ENCODE measurements around the gene CDC42EP4.

The CDC42EP4 gene

GRCh38 chr17:73247726-73248125, 64.1 kb downstream of the CDC42EP4 start:
- Histone ChIP-seq H3K36me3 (ENCODE audit: insufficient read depth) (no peaks in the 10 kb centered on the region), H3K9ac (no peak overlapping the region), H3K27me3 (ENCODE audit: insufficient read depth, low read depth) (no peaks in the 10 kb centered on the region), H3K79me2 (ENCODE audit: insufficient read depth, low read depth) (no peaks in the 10 kb centered on the region), H4K20me1 (ENCODE audit: insufficient read depth) (no peaks in the 10 kb centered on the region), H3K4me3 (IDR thresholded peaks at IDR 0.05; ENCODE audit: insufficient read depth, low read depth, low read length) (no peak overlapping the region), H3K27ac (no peak overlapping the region), H3K4me2 (no peak overlapping the region), H2AFZ (ENCODE audit: low read depth) (no peak overlapping the region), H3K4me1 (ENCODE audit: low read depth, poor library complexity, severe bottlenecking) (no peaks in the 10 kb centered on the region)
- TF ChIP-seq, protein P1, sequence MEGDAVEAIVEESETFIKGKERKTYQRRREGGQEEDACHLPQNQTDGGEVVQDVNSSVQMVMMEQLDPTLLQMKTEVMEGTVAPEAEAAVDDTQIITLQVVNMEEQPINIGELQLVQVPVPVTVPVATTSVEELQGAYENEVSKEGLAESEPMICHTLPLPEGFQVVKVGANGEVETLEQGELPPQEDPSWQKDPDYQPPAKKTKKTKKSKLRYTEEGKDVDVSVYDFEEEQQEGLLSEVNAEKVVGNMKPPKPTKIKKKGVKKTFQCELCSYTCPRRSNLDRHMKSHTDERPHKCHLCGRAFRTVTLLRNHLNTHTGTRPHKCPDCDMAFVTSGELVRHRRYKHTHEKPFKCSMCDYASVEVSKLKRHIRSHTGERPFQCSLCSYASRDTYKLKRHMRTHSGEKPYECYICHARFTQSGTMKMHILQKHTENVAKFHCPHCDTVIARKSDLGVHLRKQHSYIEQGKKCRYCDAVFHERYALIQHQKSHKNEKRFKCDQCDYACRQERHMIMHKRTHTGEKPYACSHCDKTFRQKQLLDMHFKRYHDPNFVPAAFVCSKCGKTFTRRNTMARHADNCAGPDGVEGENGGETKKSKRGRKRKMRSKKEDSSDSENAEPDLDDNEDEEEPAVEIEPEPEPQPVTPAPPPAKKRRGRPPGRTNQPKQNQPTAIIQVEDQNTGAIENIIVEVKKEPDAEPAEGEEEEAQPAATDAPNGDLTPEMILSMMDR (conservative IDR thresholded peaks at IDR 0.05; ENCODE audit: low read depth, low read length), result no peak

DNA sequence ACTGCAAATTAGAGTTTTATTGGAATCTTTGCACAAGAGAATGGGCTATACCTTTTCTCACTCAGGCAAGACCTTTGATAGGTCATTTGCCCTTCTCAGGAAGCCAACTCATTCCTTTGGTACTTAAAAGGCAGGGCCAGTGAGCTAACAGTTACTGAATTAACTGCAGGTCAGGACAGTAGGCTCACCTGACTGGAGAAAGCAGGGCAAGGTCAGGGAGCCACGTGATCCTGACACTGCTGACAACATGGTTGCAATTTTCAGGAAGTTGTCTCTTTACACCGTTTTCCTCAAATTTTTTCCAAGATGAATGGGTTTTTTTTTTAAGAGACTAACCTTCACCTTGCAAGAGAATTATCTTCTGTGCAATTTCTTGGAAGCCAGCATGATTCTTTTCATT, 71.2 kb downstream of the CDC42EP4 start:
- Histone ChIP-seq H3K4me1 (ENCODE audit: low read depth, poor library complexity, severe bottlenecking) (peaks cover 4% of the 10 kb centered on the region), H3K9ac (no peak overlapping the region), H3K27ac (no peak overlapping the region), H3K36me3 (ENCODE audit: insufficient read depth) (no peaks in the 10 kb centered on the region), H3K4me2 (no peak overlapping the region), H3K4me3 (IDR thresholded peaks at IDR 0.05; ENCODE audit: insufficient read depth, low read depth, low read length) (no peak overlapping the region), H3K79me2 (ENCODE audit: insufficient read depth, low read depth) (no peaks in the 10 kb centered on the region), H2AFZ (ENCODE audit: low read depth) (no peak overlapping the region), H3K27me3 (ENCODE audit: insufficient read depth, low read depth) (no peaks in the 10 kb centered on the region), H4K20me1 (ENCODE audit: insufficient read depth) (no peaks in the 10 kb centered on the region)
- TF ChIP-seq, protein P1 (conservative IDR thresholded peaks at IDR 0.05; ENCODE audit: low read depth, low read length), result no peak

DNA sequence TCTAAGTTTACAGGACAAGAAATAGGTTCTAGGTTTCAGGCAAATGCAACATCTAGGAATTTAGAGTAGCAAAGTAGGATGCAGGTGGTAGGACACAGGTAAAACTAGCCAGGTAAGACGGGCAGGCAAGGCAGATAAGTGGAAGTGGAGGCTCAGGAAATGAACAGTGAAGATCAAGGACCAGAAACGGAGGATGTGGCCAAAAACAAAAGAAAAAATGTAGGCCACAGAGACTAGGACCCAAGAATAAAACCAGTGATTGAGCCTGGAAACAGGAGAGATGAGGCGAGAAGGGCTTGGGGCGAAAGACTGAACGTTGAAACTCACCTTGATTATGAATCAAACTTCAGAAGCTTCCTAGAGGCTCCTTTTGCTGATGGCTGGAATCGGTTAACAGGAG, 74.1 kb downstream of the CDC42EP4 start:
- no peak overlapping the region for H2AFZ ChIP-seq (ENCODE audit: low read depth)
- no peaks in the 10 kb centered on the region for H3K27me3 ChIP-seq (ENCODE audit: insufficient read depth, low read depth)
- H3K4me2 ChIP-seq, result no peak overlapping the region
- H3K4me1 ChIP-seq (ENCODE audit: low read depth, poor library complexity, severe bottlenecking), result peaks cover 11% of the 10 kb centered on the region
- H3K79me2 ChIP-seq (ENCODE audit: insufficient read depth, low read depth), result peaks cover 10% of the 10 kb centered on the region; the same call in 1 of the 2 replicates
- no peaks in the 10 kb centered on the region for H3K36me3 ChIP-seq (ENCODE audit: insufficient read depth)
- TF ChIP-seq, protein P1 (conservative IDR thresholded peaks at IDR 0.05; ENCODE audit: low read depth, low read length), result no peak
- H3K4me3 ChIP-seq (IDR thresholded peaks at IDR 0.05; ENCODE audit: insufficient read depth, low read depth, low read length), result no peak overlapping the region
- H4K20me1 ChIP-seq (ENCODE audit: insufficient read depth), result no peaks in the 10 kb centered on the region
- no peak overlapping the region for H3K27ac ChIP-seq
- H3K9ac ChIP-seq, result no peak overlapping the region

GRCh38 chr17:73234736-73235135, 77.1 kb downstream of the CDC42EP4 start:
- Histone ChIP-seq H3K4me2 (no peak overlapping the region), H3K4me3 (IDR thresholded peaks at IDR 0.05; ENCODE audit: insufficient read depth, low read depth, low read length) (no peak overlapping the region), H2AFZ (ENCODE audit: low read depth) (no peak overlapping the region), H3K36me3 (ENCODE audit: insufficient read depth) (no peaks in the 10 kb centered on the region), H3K9ac (no peak overlapping the region), H3K4me1 (ENCODE audit: low read depth, poor library complexity, severe bottlenecking) (peaks cover 22% of the 10 kb centered on the region), H3K27me3 (ENCODE audit: insufficient read depth, low read depth) (no peaks in the 10 kb centered on the region), H4K20me1 (ENCODE audit: insufficient read depth) (no peaks in the 10 kb centered on the region), H3K79me2 (ENCODE audit: insufficient read depth, low read depth) (peaks cover 34% of the 10 kb centered on the region), H3K27ac (no peak overlapping the region)
- TF ChIP-seq, protein P1 (conservative IDR thresholded peaks at IDR 0.05; ENCODE audit: low read depth, low read length), result no peak

Data from KMS-11 (cell line).